Smooth muscle cell of the pulmonary artery (primary cell): ENCODE data around the gene KBTBD13. TPM values are rescaled to one million over a fixed set of nuclear protein-coding genes. Genes with fewer than 3 reads are reported as not detected.

Experiments used
- total RNA-seq: library from RNA; depleted of rRNA; stranded (reverse); fragments of >200 nt; gene quantifications from 2 replicates; pipeline ENCODE4 v1.2.3, GENCODE V29; 2014

Gene KBTBD13
- not detected in 2 replicates for total RNA-seq

GRCh38 chr15:65076486-65077290, at the start of gene KBTBD13:
TSS of gene KBTBD13 (plus strand) at chr15:65076746. CDS start at chr15:65076816, 70 bp downstream.

DNA sequence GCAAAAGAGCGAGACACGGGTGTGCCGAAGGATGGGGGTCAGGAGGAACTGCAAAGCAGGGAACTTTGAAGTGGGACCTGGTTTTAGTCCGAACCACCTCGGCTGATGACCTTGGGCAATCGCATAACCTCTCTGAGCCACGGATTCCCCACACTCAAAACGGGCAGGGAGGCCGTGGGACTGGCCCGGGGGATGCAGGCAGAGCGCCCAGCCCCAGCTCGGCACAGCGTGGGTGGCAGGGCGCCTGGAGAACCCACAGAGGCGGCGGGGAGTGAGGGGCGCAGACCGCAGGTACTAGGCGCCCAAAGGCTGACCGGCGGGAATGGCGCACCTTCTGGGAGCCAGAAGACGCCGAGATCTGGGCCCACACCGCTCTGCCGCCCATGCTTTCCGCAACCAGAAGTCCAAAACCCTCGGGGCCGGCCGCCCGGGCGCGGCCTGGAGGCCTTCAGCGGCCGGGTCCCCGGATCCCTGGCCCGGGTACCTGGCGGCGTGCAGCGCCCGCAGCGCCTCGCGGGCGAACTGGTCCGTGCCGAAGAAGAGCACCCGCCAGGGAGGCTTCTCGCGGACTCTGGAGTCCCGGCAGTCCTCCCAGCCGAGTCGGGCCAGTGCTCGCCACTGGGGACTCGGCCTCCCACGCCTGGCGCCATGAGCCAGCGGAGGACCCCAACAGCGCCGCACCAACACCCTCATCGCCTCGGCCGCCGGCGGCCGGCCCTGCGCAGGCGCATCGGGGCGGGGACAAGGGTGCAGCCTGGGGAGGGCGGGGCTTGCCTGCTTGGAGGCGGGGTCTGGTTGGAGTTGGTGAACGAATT, 47.4 kb upstream of the KBTBD13 start, which contains the start of gene MTFMT:
TSS of gene MTFMT (minus strand) at position 719 of the 815 bp plus-strand sequence. CDS start at position 693, 26 bp downstream.

GRCh38 chr15:65044724-65045481, 31.6 kb upstream of the KBTBD13 start, which contains the start of gene SLC51B:
TSS of gene SLC51B (plus strand) at chr15:65045387. CDS start at chr15:65050005, 4,618 bp downstream.

GRCh38 chr15:65067645-65068402, 8.7 kb upstream of the KBTBD13 start, which contains the start of gene RASL12:
TSS of gene RASL12 (minus strand) at chr15:65067991. CDS start at chr15:65067835, 156 bp downstream.

GRCh38 chr15:65115086-65115485, 38.5 kb downstream of the KBTBD13 start, which contains the start of gene UBAP1L:
TSS of gene UBAP1L (minus strand) at chr15:65115200. CDS start at chr15:65106215, 8,985 bp downstream.

Other genes starting within 250 kb of the KBTBD13 start
- gene PLEKHO2, start 234.8 kb upstream of the KBTBD13 start, total RNA-seq: 22.3 and 23.3 TPM in 2 replicates
- gene ANKDD1A, start 164.8 kb upstream of the KBTBD13 start, total RNA-seq: 6.7 and 9.1 TPM in 2 replicates
- 72.9 and 87.0 TPM in 2 replicates for gene SPG21, start 86.8 kb upstream of the KBTBD13 start, total RNA-seq
- gene MTFMT, start 47.1 kb upstream of the KBTBD13 start, total RNA-seq: 11.7 and 14.7 TPM in 2 replicates
- gene SLC51B, start 31.4 kb upstream of the KBTBD13 start, total RNA-seq: not detected in 2 replicates
- 0.13 and 0.39 TPM in 2 replicates for gene RASL12, start 8.8 kb upstream of the KBTBD13 start, total RNA-seq
- 2.2 and 2.4 TPM in 2 replicates for gene UBAP1L, start 38.5 kb downstream of the KBTBD13 start, total RNA-seq
- 15.1 and 16.1 TPM in 2 replicates for gene PDCD7, start 57.1 kb downstream of the KBTBD13 start, total RNA-seq
- 36.2 and 36.8 TPM in 2 replicates for gene CLPX, start 108.6 kb downstream of the KBTBD13 start, total RNA-seq
- gene CILP, start 134.7 kb downstream of the KBTBD13 start, total RNA-seq: 0.07 TPM in 2 replicates
- 3.5 and 4.6 TPM in 2 replicates for gene PARP16, start 210.1 kb downstream of the KBTBD13 start, total RNA-seq
- gene RNU5A-1, start 219.3 kb downstream of the KBTBD13 start, total RNA-seq: not detected in 2 replicates
- not detected in 2 replicates for gene RNU5B-1, start 227.9 kb downstream of the KBTBD13 start, total RNA-seq